Activated gamma-delta T cell (primary cell): Measurements from ENCODE around the gene FOCAD.

Experiments
- DNase-seq: peaks from one replicate; lab custom pipeline; 2025; lab: John Stamatoyannopoulos, UW

Gene FOCAD

GRCh38 chr9:20734275-20734674, 50.2 kb downstream of the FOCAD start:
- no peak for DNase-seq

- no peak for DNase-seq
Observed at GRCh38 chr9:20740304-20740703, 56.2 kb downstream of the FOCAD start.

- DNase-seq: no peak
Observed at GRCh38 chr9:20740929-20741582, 57.0 kb downstream of the FOCAD start.

- DNase-seq: no peak
Observed at GRCh38 chr9:20742833-20743232, 58.8 kb downstream of the FOCAD start.

- no peak for DNase-seq
Observed at GRCh38 chr9:20744036-20744630, 60.1 kb downstream of the FOCAD start.

- no peak for DNase-seq
Observed at GRCh38 chr9:20746967-20747366, 62.9 kb downstream of the FOCAD start.

GRCh38 chr9:20749496-20750198, 65.6 kb downstream of the FOCAD start:
- DNase-seq: no peak

GRCh38 chr9:20753761-20754160, 69.7 kb downstream of the FOCAD start:
- no peak for DNase-seq

- DNase-seq: no peak
Observed at GRCh38 chr9:20754556-20754955, 70.5 kb downstream of the FOCAD start.

GRCh38 chr9:20760246-20760891, 76.3 kb downstream of the FOCAD start:
- DNase-seq: no peak

GRCh38 chr9:20770947-20771346, 86.9 kb downstream of the FOCAD start:
- no peak for DNase-seq

GRCh38 chr9:20771729-20772128, 87.7 kb downstream of the FOCAD start:
- no peak for DNase-seq

- no peak for DNase-seq
Observed at GRCh38 chr9:20775683-20776082, 91.6 kb downstream of the FOCAD start.

GRCh38 chr9:20781092-20781491, 97.0 kb downstream of the FOCAD start:
- no peak for DNase-seq

- no peak for DNase-seq
Observed at GRCh38 chr9:20782289-20782688, 98.2 kb downstream of the FOCAD start.

GRCh38 chr9:20783057-20784038, 99.3 kb downstream of the FOCAD start:
- no peak for DNase-seq

GRCh38 chr9:20784196-20784595, 100.1 kb downstream of the FOCAD start:
- DNase-seq: no peak

- DNase-seq: no peak
Observed at GRCh38 chr9:20786807-20787206, 102.7 kb downstream of the FOCAD start.

- no peak for DNase-seq
Observed at GRCh38 chr9:20788526-20789451, 104.7 kb downstream of the FOCAD start.

GRCh38 chr9:20790721-20791120, 106.7 kb downstream of the FOCAD start:
- no peak for DNase-seq
